IMR-90 (cell line): ENCODE data around the gene DHRSX.

ENCODE experiments used
- BHLHE40 ChIP-seq: fragments of 150-350 bp; IDR thresholded peaks from 2 replicates; pipeline ENCODE4 v1.6.1; 2016; ENCODE audit warnings: mild to moderate bottlenecking, low read depth, low read length
- CEBPB ChIP-seq: IDR thresholded peaks from 2 replicates; pipeline ENCODE4 v1.6.1; 2012; ENCODE audit warnings: low read depth, low read length, improper control_type of control experiment
- CHD1 ChIP-seq: IDR thresholded peaks from 2 replicates; pipeline ENCODE4 v1.6.1; 2012; ENCODE audit warnings: low read depth, low read length, improper control_type of control experiment
- CTCF ChIP-seq: conservative IDR thresholded peaks from 2 replicates; pipeline ENCODE4 v1.5.1; 2012; ENCODE audit warnings: mild to moderate bottlenecking, low read depth, low read length, improper control_type of control experiment
- ELK1 ChIP-seq: fragments of 150-350 bp; IDR thresholded peaks from 2 replicates; pipeline ENCODE4 v1.6.1; 2016; ENCODE audit warnings: low read depth, mild to moderate bottlenecking, low read length, moderate library complexity, borderline replicate concordance
- FOS ChIP-seq: fragments of 150-350 bp; IDR thresholded peaks from 2 replicates; pipeline ENCODE4 v1.6.1; 2016; ENCODE audit warnings: low read depth, low read length
- MAFK ChIP-seq: IDR thresholded peaks from 2 replicates; pipeline ENCODE4 v1.6.1; 2012; ENCODE audit warnings: low read depth, low read length, improper control_type of control experiment
- MAZ ChIP-seq: IDR thresholded peaks from 2 replicates; pipeline ENCODE4 v1.6.1; 2012; ENCODE audit warnings: low read depth, mild to moderate bottlenecking, low read length, improper control_type of control experiment, moderate library complexity, borderline replicate concordance
- MXI1 ChIP-seq: IDR thresholded peaks from 2 replicates; pipeline ENCODE4 v1.6.1; 2012; ENCODE audit warnings: low read depth, mild to moderate bottlenecking, low read length, moderate library complexity, borderline replicate concordance
- POLR2A ChIP-seq: IDR thresholded peaks from 2 replicates; pipeline ENCODE4 v1.6.1; 2012; ENCODE audit warnings: mild to moderate bottlenecking, low read depth, low read length
- RAD21 ChIP-seq: IDR thresholded peaks from 2 replicates; pipeline ENCODE4 v1.6.1; 2012; ENCODE audit warnings: low read length, improper control_type of control experiment
- RFX5 ChIP-seq: IDR thresholded peaks from 2 replicates; pipeline ENCODE4 v1.8.0; 2012; ENCODE audit warnings: low read depth, mild to moderate bottlenecking, low read length, moderate library complexity
- USF2 ChIP-seq: fragments of 150-350 bp; IDR thresholded peaks from 2 replicates; pipeline ENCODE4 v1.6.1; 2017; ENCODE audit warnings: mild to moderate bottlenecking, antibody characterized with exemption, low read length, low read depth

GRCh38 chrX:2404776-2405175 is 96.0 kb downstream of the DHRSX start:
- TF ChIP-seq CEBPB = no peak
- TF ChIP-seq CTCF = no peak
- TF ChIP-seq MAFK = no peak
- TF ChIP-seq POLR2A = no peak
- no peak for TF ChIP-seq BHLHE40
- TF ChIP-seq RAD21 = no peak
- no peak for TF ChIP-seq USF2
- no peak for TF ChIP-seq FOS
- no peak for TF ChIP-seq ELK1
- no peak for TF ChIP-seq RFX5
- TF ChIP-seq MAZ = no peak
- TF ChIP-seq CHD1 = no peak
- no peak for TF ChIP-seq MXI1
